Activated gamma-delta T cell (primary cell): ENCODE measurements around the gene CD53.

Source experiments
- DNase-seq: peaks from one replicate; lab custom pipeline; 2025; lab: John Stamatoyannopoulos, UW

CD53 gene

DNA sequence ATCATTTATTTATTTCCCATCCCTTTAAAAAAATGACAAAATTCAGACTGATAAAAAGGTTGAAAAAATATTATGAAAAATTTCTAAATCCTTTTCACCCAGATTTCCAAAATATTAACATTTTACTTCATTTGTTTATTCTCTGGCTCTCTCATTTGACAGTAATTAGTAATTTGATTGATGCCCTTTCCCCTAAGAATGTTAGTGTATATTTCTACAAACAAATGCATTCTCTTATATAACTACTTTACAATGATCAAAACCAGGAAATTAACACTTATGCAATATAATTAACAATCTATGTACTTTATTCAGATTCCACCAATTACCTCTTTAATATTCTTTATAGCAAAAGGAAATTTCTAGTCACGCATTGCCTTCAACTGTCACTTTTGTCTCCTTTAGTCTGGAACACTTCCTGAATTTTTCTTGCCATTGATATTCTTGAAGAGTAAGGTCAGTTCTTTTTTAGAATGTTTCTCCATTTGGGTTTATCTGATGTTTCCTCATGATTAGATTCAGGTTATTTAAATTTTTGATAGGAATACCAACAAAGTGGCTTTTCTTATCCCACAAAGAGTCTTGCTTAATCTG lies 3.9 kb downstream of the CD53 start:
- DNase-seq: no peak

GRCh38 chr1:110877364-110877763 lies 4.4 kb downstream of the CD53 start:
- DNase-seq: no peak

DNA sequence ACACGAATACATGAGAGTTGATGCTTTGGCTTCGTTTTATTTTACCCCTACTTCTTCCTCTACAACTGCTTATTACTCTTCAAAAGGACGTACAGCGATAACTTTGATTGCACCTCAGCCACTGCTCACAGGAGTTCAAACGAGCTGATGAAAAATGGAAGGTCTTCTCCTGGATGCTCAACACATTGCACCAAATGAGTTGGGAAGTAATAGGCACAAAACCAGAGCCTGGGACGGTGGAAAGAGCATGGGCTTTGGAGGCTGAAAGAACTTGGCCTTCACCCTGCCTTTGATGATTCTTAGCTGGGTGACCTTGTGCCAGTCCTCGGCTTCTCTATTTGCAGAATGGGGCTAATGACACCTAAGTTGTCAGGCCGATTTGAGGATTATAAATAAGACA lies 4.8 kb downstream of the CD53 start:
- no peak for DNase-seq

GRCh38 chr1:110878591-110878990 lies 5.6 kb downstream of the CD53 start:
- no peak for DNase-seq

GRCh38 chr1:110878993-110879392 lies 6.0 kb downstream of the CD53 start:
- no peak for DNase-seq

DNA sequence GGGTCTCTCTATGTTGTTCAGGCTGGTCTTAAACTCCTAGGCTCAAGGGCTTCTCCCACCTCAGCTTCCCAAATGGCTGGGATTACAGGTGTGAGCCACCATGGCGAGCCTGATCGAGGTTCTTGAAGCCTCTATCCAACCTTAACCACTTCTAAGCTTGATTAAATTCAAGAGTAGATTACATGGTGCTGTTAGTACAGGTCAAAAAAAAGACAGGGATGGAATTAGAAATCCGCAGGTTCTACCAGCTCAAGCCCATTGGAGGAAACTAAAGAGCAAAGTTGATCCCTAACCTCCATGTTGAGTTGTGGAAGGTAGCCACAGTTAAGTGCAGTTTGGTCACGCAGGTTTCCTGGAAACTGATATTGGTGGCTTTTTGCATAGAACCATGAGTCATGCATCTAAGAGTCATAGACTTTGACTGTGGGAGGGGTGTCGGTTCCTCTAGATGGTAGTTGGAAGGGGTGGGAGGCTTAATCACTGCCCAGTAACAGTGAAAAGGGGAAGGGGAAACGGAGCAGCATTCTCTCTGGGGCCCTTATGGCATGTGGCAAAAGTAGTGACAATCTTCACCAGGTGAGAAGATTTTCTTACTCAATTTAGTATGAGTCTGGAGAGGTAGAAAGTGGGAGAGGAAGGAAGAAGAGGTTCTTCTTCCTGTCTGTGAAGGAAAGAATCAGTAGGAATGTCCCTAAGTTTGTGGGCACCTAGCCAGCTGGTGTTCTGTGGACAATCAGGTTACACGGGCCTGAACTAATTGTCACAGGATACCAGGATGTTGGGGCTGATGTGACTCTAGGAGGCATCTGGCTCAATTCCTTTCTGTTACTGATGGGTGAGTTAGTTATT lies 7.0 kb downstream of the CD53 start:
- no peak for DNase-seq

GRCh38 chr1:110880708-110881374 lies 7.9 kb downstream of the CD53 start:
- no peak for DNase-seq

GRCh38 chr1:110888049-110888448 lies 15.1 kb downstream of the CD53 start:
- no peak for DNase-seq

GRCh38 chr1:110888641-110889040 lies 15.7 kb downstream of the CD53 start:
- no peak for DNase-seq

GRCh38 chr1:110890474-110891196 lies 17.7 kb downstream of the CD53 start:
- no peak for DNase-seq

DNA sequence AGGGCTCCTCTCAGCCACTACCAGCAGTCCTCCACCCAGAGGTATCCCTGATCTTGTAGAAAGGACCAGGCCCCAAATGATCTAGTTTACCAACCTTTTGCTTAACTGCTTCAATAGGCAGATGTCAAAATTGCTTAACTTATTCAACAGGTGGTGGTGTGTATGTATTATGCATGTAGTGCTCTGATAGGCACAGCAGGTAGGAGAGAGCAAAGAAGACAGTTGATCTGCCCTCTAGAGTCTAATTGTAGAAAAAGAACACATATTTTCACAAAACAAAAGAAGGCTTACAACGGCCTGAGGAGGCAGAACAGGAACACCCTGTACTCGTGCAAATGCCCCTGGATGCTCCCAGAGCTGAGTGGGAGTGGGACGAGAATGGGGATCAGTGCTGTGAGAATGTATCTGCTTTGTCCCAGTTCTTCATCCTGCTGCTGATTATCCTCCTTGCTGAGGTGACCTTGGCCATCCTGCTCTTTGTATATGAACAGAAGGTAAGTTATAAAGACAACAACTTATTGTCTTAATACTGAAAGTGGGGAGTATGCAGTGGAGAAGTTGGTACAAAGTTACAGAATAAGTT lies 21.1 kb downstream of the CD53 start:
- no peak for DNase-seq

DNA sequence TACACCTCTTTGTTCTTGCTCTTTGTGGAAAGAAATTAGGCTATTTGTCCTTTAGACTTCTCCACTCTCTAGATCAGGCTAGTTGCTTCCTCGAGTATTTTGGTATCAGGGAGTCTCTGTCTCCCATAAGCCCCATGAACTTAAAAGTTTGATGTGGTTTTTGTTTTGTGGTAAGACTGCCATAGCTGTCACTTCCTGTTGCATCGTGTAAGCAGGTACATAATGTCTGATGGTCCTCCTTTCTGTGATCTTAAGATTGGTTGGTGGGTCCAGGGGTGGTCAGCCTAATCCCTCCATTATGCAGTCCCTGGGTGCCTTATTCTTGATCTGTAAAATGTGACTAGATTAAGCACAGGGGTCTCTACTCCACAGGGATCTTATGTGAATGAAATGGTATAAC lies 23.1 kb downstream of the CD53 start:
- no peak for DNase-seq

DNA sequence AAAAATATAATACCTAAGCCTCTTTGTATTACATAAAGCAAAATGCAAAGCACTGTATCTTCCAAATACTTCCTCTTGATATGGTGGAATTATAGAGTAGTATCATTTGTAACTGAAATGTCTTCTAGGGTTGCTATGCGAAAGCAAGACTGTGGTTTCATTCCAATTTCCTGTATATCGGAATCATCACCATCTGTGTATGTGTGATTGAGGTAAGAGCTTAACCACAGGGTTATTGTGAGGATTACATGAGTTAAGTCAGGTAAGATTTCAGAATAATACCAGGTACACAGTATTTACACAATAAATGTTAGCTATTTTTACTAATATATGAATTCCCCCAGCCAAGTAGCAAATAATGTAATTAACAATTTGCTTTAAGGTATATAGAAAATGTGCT lies 24.7 kb downstream of the CD53 start:
- DNase-seq: no peak

DNA sequence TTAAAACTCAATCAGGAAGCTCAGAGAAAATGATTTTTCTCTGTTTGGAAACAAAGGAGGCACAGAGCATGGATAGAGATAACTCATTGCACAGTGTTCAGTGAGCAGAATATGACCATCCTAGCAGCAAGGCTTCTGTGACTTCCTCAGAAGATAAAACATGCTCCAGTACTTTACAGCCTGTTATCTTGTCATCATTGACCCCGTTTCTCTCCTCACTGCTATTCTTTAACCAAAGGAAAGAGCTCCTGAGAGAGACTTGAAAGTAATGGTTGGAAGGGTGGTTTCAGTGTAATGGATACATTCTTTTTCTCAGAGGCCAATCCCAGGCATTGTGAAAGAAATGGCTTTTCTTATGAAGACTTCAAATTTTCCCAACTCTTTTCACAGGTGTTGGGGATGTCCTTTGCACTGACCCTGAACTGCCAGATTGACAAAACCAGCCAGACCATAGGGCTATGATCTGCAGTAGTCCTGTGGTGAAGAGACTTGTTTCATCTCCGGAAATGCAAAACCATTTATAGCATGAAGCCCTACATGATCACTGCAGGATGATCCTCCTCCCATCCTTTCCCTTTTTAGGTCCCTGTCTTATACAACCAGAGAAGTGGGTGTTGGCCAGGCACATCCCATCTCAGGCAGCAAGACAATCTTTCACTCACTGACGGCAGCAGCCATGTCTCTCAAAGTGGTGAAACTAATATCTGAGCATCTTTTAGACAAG lies 25.9 kb downstream of the CD53 start:
- DNase-seq: no peak

DNA sequence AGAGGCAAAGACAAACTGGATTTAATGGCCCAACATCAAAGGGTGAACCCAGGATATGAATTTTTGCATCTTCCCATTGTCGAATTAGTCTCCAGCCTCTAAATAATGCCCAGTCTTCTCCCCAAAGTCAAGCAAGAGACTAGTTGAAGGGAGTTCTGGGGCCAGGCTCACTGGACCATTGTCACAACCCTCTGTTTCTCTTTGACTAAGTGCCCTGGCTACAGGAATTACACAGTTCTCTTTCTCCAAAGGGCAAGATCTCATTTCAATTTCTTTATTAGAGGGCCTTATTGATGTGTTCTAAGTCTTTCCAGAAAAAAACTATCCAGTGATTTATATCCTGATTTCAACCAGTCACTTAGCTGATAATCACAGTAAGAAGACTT lies 26.5 kb downstream of the CD53 start:
- no peak for DNase-seq

DNA sequence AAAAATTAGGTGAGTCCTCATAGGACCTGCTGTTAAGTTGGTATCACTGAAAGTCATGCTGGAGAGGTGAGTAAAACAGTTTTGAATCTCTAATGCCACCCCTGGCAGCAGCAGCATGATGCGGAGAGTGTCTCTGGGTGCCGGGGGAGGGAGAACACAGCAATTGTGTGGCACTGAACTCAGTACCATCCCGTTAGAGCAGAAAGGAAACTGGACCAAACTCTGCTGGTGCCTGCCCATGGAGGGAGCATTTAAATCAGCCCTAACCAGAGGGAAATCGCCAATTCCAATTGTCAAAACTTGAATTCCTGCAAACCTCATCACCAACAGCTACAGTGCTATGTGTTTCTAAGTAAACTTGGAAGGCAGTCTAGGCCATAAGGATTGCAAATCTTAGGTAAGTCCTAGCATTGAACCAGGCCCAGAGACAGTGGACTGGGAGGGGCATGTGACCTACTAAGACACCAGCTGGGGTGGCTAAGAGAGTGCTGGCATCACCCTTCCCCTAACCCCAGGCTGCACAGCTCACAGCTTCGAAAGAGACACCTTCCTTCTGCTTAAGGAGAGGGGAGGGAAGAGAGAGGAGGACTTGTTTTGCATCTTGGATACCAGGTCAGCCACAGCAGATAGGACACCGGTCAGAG lies 30.0 kb downstream of the CD53 start:
- no peak for DNase-seq

DNA sequence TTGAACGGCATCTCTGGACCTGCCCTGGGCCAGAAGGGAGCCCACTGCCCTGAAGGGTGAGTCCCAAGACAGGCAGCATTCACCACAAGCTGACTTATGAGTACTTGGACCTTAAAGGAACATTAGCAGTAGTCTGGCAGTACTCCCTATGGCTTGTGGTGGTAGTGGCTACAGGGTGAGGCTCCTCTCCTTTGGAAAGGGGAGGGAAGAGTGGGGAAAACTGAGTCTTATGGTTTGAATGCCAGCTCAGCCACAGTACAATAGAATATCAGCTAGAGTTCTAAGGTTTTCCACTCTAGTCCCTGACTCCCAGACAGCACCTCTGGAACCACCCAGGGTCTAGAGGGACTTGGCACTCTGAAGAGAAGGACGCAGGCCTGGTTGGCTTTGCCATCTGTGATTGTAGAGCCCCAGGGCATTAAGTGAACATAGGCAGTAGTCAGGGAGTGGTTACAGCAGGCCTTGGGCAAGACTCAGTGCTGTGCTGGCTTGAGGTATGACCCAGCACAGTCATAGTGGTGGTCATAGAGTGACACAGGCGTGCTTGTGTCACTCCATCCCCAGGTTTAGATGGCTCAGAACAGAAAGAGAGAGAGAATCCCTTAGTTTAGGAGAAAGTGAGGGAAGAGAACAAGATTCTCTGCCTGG lies 31.0 kb downstream of the CD53 start:
- DNase-seq: no peak

DNA sequence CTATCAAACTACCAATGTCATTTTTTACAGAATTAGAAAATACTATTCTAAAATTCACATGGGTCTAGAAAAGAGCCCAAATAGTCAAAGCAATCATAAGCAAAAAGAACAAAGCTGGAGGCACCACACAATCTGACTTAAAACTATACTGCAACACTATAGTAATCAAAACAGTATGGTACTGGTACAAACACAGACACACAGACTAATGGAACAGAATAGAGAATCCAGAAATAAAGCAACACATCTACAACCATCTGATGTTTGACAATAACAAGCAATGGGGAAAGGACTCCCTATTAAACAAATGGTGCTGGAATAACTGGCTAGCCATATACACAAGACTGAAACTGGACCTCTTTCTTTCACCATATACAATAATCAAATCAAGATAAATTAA lies 39.8 kb downstream of the CD53 start:
- no peak for DNase-seq

GRCh38 chr1:110914676-110915075 lies 41.7 kb downstream of the CD53 start:
- no peak for DNase-seq

- no peak for DNase-seq
These were observed 42.9 kb downstream of the CD53 start for GRCh38 chr1:110915804-110916203.
